ENCODE data around the gene KRTAP10-2. TPM values are rescaled to one million over a fixed set of nuclear protein-coding genes. Genes with fewer than 3 reads are reported as not detected.

KRTAP10-2 gene
- total and polyA plus RNA-seq, 2 of the 4 experiments (the other 2 are of a cell fraction), result not detected

- Histone ChIP-seq H3K18ac (ENCODE audit: low read depth, low read length) (no peak overlapping the region), H2AK5ac (ENCODE audit: low read depth, low read length) (no peak overlapping the region), H4K20me1 (ENCODE audit: insufficient read depth, low read length) (no peaks in the 10 kb centered on the region), H2BK5ac (ENCODE audit: low read depth, low read length, poor library complexity, severe bottlenecking) (no peak overlapping the region), H3K14ac (replicated peaks; ENCODE audit: low read depth, low read length) (no peak overlapping the region), H4K5ac (ENCODE audit: low read depth, low read length) (no peak overlapping the region), H2BK20ac (ENCODE audit: low read depth, low read length) (no peak overlapping the region), H4K8ac (ENCODE audit: low read depth in 2 of 2, low read length in 2 of 2) (no peak overlapping the region), H3K9ac (ENCODE audit: low read depth, low read length) (no peak overlapping the region), H3K4me1 (ENCODE audit: control insufficient read depth, insufficient read depth, low read length) (no peaks in the 10 kb centered on the region), H3K36me3 (ENCODE audit: control insufficient read depth, insufficient read depth, low read length) (no peaks in the 10 kb centered on the region), H2BK15ac (ENCODE audit: low read depth, low read length) (no peak overlapping the region), H3K23ac (ENCODE audit: low read depth, low read length) (no peak overlapping the region), H3K56ac (ENCODE audit: extremely low read depth, insufficient read depth, low read length) (no peak overlapping the region), H3K27me3 (ENCODE audit: control insufficient read depth, insufficient read depth, low read length) (no peaks in the 10 kb centered on the region; the same call in 1 of the 2 replicates), H2AK9ac (replicated peaks; ENCODE audit: low read depth, low read length, poor library complexity) (no peak overlapping the region), H3K4me3 (ENCODE audit: insufficient read depth, low read depth, low read length) (no peak overlapping the region), H3K9me3 (ENCODE audit: control insufficient read depth, insufficient read depth, low read length) (peaks cover 4% of the 10 kb centered on the region), H3K4ac (ENCODE audit: low read depth, low read length) (no peak overlapping the region), H3K4me2 (ENCODE audit: low read depth, low read length) (no peak overlapping the region), H3K79me1 (ENCODE audit: low read depth in 1 of 2, low read length in 2 of 2) (no peaks in the 10 kb centered on the region), H3K27ac (ENCODE audit: insufficient read depth, low read length) (no peak overlapping the region), H3K9me1 (ENCODE audit: insufficient read depth, low read length) (no peaks in the 10 kb centered on the region), H2BK120ac (ENCODE audit: low read depth, low read length) (no peak overlapping the region), H2AFZ (replicated peaks; ENCODE audit: low read length, poor library complexity) (no peak overlapping the region), H4K91ac (ENCODE audit: insufficient read depth, low read depth, low read length) (no peak overlapping the region)
- dilution Hi-C loops (cut with HindIII; ENCODE audit: low sequenced_read_pairs, unreplicated experiment), result no loop called here
- no peak for TF ChIP-seq SMC3 (IDR thresholded peaks at IDR 0.05; ENCODE audit: low read depth, low read length)
- TF ChIP-seq CTCF (conservative IDR thresholded peaks at IDR 0.05; ENCODE audit: low read depth, low read length), result no peak
- TF ChIP-seq MAFK (IDR thresholded peaks at IDR 0.05; ENCODE audit: low read depth, low read length), result no peak
- TF ChIP-seq MXI1 (IDR thresholded peaks at IDR 0.05; ENCODE audit: borderline replicate concordance, low read depth, low read length), result no peak
- no peak for TF ChIP-seq RFX5 (IDR thresholded peaks at IDR 0.05; ENCODE audit: low read depth, low read length)
- no peak for TF ChIP-seq CHD1 (IDR thresholded peaks at IDR 0.05; ENCODE audit: low read depth, low read length)
- TF ChIP-seq CEBPB (IDR thresholded peaks at IDR 0.05; ENCODE audit: low read depth, low read length), result no peak
- TF ChIP-seq, protein P1, sequence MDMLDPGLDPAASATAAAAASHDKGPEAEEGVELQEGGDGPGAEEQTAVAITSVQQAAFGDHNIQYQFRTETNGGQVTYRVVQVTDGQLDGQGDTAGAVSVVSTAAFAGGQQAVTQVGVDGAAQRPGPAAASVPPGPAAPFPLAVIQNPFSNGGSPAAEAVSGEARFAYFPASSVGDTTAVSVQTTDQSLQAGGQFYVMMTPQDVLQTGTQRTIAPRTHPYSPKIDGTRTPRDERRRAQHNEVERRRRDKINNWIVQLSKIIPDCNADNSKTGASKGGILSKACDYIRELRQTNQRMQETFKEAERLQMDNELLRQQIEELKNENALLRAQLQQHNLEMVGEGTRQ (IDR thresholded peaks at IDR 0.05; ENCODE audit: low read depth, low read length), result no peak
- TF ChIP-seq BHLHE40 (IDR thresholded peaks at IDR 0.05; ENCODE audit: low read depth, low read length), result no peak
- no peak for TF ChIP-seq RAD21 (IDR thresholded peaks at IDR 0.05; ENCODE audit: low read length)
- TF ChIP-seq POLR2A (IDR thresholded peaks at IDR 0.05; ENCODE audit: low read depth, low read length), result no peak
- intact Hi-C loops (cut with micrococcal nuclease), result no loop called here
- no TSS peak for BruUV-seq (replicated peaks)
- ChIA-PET POLR2A (ENCODE audit: unreplicated experiment) (no interaction called here), CTCF (interaction anchor here (0.6 kb wide), 1 partner anchor 31 kb away, joined by 3 read pairs; no protein-coding TSS in a partner anchor)
- in situ Hi-C loops (cut with MboI; ENCODE audit: low sequenced_read_pairs), result no loop called here
- ATAC-seq (ENCODE audit: low read depth), result no peak
- 84% methylated on average over 10 of the region's 18 CpGs; no CpG with 5 or more reads in 1 of the 2 experiments for WGBS, 2 experiments (ENCODE audit: extremely low coverage in 2 of 2, insufficient read length in 1 of 2)
- no peak for DNase-seq
Observed at GRCh38 chr21:44567481-44568171, 16.3 kb upstream of the KRTAP10-2 start.

Data from IMR-90 (cell line).